Calu3 (cell line): ENCODE measurements around the gene VTCN1. TPM values are rescaled to one million over a fixed set of nuclear protein-coding genes. Genes with fewer than 3 reads are reported as not detected.

Source experiments
- BruUV-seq: library from RNA; stranded (reverse); fragments of 400-500 nt; replicated peaks from 2 replicates; lab custom pipeline; 2021; lab: Mats Ljungman, UMichigan
- CTCF ChIA-PET: fragments of 300-600 bp; sonication (Branson Sonifier 250); formaldehyde crosslinking; loops from one replicate; lab custom pipeline; 2022; ENCODE audit warnings: antibody characterized with exemption; lab: Charles Lee
- DNase-seq: peaks from one replicate; pipeline ENCODE4 v3.0.0; 2022
- H3K27ac Mint-ChIP-seq: one replicate; pipeline ENCODE4 v1.8.0; 2022; ENCODE audit warnings: mixed read lengths; ENCODE audit not compliant: unreplicated experiment
- H3K27me3 Mint-ChIP-seq: one replicate; pipeline ENCODE4 v1.8.0; 2022; ENCODE audit warnings: mixed read lengths; ENCODE audit not compliant: unreplicated experiment
- H3K36me3 Mint-ChIP-seq: one replicate; pipeline ENCODE4 v1.8.0; 2022; ENCODE audit warnings: mild to moderate bottlenecking, moderate library complexity, mixed read lengths; ENCODE audit not compliant: insufficient read depth, unreplicated experiment
- H3K4me1 Mint-ChIP-seq: one replicate; pipeline ENCODE4 v1.8.0; 2022; ENCODE audit warnings: mild to moderate bottlenecking, low read depth, mixed read lengths; ENCODE audit not compliant: unreplicated experiment
- H3K4me3 Mint-ChIP-seq: one replicate; pipeline ENCODE4 v1.8.0; 2022; ENCODE audit warnings: mild to moderate bottlenecking, low read depth, moderate library complexity, mixed read lengths; ENCODE audit not compliant: unreplicated experiment
- H3K9me3 Mint-ChIP-seq: one replicate; pipeline ENCODE4 v1.8.0; 2022; ENCODE audit warnings: low read depth, mixed read lengths; ENCODE audit not compliant: unreplicated experiment
- intact Hi-C: fragments of 100-400 bp; cut with micrococcal nuclease; formaldehyde crosslinking; loops from one replicate; pipeline ENCODE4 v1.10.0; 2022; ENCODE audit not compliant: unreplicated experiment
- total RNA-seq: library from RNA; stranded (reverse); gene quantifications from 2 replicates; pipeline ENCODE4 v1.2.3, GENCODE V29; 2022
- TF ChIP-seq, protein P1 (sequence below): fragments of 200-600 bp; IDR thresholded peaks from one replicate; pipeline ENCODE4 v1.8.0; 2022; ENCODE audit warnings: antibody characterized with exemption; ENCODE audit not compliant: unreplicated experiment

Gene VTCN1
- total RNA-seq, 1 experiment from 2014 or later, result 39.1 TPM

DNA sequence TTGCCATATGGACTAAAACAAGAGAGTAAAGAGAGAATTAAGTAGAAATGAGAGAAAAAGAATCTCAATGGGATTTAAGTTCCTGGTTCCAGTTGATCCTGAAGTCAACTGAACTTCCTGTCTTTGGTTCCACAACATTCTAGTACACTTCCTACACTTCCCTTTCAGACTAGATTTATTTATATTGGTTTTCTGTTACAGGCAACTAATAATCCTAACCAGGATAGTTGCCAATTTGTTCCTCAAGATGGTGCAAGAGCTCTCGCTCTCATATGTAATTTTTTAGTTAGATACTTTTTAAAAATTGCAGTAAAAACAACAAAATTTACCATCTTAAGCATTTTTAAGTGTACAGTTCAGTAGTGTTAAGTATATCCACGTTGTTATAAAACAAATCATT is 60.4 kb downstream of the VTCN1 start:
- no peak overlapping the region for H3K27ac Mint-ChIP-seq
- TF ChIP-seq, protein P1, sequence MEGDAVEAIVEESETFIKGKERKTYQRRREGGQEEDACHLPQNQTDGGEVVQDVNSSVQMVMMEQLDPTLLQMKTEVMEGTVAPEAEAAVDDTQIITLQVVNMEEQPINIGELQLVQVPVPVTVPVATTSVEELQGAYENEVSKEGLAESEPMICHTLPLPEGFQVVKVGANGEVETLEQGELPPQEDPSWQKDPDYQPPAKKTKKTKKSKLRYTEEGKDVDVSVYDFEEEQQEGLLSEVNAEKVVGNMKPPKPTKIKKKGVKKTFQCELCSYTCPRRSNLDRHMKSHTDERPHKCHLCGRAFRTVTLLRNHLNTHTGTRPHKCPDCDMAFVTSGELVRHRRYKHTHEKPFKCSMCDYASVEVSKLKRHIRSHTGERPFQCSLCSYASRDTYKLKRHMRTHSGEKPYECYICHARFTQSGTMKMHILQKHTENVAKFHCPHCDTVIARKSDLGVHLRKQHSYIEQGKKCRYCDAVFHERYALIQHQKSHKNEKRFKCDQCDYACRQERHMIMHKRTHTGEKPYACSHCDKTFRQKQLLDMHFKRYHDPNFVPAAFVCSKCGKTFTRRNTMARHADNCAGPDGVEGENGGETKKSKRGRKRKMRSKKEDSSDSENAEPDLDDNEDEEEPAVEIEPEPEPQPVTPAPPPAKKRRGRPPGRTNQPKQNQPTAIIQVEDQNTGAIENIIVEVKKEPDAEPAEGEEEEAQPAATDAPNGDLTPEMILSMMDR, result no peak
- intact Hi-C loops, result no loop called here
- no peak overlapping the region for H3K4me3 Mint-ChIP-seq
- peaks cover 7% of the 10 kb centered on the region for H3K36me3 Mint-ChIP-seq
- no peak for DNase-seq
- H3K9me3 Mint-ChIP-seq, result no peaks in the 10 kb centered on the region
- no TSS peak for BruUV-seq
- peaks cover 54% of the 10 kb centered on the region for H3K4me1 Mint-ChIP-seq
- CTCF ChIA-PET, result interaction anchor here (1.0 kb wide), 1 partner anchor 134 kb away, joined by 4 read pairs; no protein-coding TSS in a partner anchor
- H3K27me3 Mint-ChIP-seq, result no peaks in the 10 kb centered on the region

DNA sequence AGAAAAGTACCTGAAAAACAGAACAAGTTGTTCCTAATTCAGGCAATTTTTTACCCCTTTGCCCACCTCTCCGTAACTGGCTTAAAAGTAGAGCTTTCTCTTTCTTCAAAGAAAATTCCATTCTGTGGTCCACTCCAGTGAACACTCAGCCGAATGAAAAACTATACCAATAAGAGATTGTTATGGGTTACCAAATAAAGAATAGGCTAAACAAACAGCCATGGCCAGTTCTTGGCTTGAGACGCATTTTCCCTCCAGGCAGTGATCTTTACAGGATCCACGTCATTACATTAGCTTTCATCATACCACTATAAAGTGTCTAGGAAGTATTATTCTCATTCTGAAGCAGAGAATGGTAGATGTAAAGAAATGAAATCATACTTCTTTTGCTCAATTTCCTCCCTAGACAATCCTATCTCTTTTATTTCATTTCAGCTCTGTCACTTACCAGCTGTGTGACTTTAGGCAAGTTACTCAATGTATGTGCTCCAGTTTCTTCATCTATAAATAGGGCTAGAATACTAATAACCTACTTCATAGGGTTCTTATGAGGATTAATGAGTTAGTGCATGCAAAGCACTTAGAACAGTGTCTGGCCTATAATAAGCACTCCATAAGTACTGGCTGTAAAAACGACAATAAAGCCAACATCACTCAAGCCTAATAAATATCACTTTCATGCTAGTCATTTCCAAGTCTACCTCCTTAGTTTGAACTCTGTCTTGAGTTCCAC is 62.7 kb downstream of the VTCN1 start:
- Mint-ChIP-seq H3K27ac (peak overlapping the region; percentile 95), H3K9me3 (no peaks in the 10 kb centered on the region), H3K27me3 (no peaks in the 10 kb centered on the region), H3K36me3 (peaks cover 7% of the 10 kb centered on the region), H3K4me1 (peaks cover 54% of the 10 kb centered on the region), H3K4me3 (no peak overlapping the region)
- no peak for DNase-seq
- intact Hi-C loops, result loop anchor here (2.0 to 10.0 kb wide), 2 partner anchors 57 to 137 kb away; no protein-coding TSS in a partner anchor
- CTCF ChIA-PET, result interaction anchor here (1.3 kb wide), 1 partner anchor 137 kb away, joined by 4 read pairs; no protein-coding TSS in a partner anchor
- no TSS peak for BruUV-seq
- TF ChIP-seq, protein P1, result no peak

DNA sequence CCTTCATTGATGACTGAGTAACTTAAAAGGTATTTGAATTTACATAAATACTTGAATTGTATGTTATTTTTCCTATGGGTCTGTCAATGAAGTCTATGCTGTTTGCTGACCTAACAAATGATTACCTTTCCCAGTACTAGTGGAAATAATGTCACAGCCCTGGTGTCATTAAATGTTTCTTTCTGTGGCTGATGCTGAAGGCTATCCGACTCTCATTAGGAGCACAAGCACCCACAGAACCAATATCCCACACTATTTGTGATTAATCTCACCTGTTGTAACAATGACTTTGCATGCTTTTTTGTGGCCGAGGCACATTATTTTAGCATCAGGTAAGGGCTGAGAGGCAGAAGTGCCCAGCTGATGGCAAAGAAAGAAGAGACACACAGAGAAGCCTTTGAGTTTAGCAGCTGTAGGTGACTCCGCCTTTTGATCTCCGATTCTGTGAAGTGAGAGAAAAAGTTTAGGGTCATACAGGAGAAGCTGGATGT is 63.3 kb downstream of the VTCN1 start:
- Mint-ChIP-seq H3K9me3 (no peaks in the 10 kb centered on the region), H3K4me1 (peaks cover 54% of the 10 kb centered on the region), H3K4me3 (peak overlapping the region; percentile 59), H3K27me3 (no peaks in the 10 kb centered on the region), H3K27ac (peak overlapping the region; percentile 95), H3K36me3 (peaks cover 7% of the 10 kb centered on the region)
- no TSS peak for BruUV-seq
- TF ChIP-seq, protein P1, result no peak
- no peak for DNase-seq
- intact Hi-C loops, result loop anchor here (2.0 to 10.0 kb wide), 2 partner anchors 57 to 137 kb away; no protein-coding TSS in a partner anchor
- CTCF ChIA-PET, result interaction anchor here (1.0 to 1.3 kb wide), 2 partner anchors 63 to 138 kb away, joined by 4 to 5 read pairs; partner anchors contain the start of gene VTCN1

DNA sequence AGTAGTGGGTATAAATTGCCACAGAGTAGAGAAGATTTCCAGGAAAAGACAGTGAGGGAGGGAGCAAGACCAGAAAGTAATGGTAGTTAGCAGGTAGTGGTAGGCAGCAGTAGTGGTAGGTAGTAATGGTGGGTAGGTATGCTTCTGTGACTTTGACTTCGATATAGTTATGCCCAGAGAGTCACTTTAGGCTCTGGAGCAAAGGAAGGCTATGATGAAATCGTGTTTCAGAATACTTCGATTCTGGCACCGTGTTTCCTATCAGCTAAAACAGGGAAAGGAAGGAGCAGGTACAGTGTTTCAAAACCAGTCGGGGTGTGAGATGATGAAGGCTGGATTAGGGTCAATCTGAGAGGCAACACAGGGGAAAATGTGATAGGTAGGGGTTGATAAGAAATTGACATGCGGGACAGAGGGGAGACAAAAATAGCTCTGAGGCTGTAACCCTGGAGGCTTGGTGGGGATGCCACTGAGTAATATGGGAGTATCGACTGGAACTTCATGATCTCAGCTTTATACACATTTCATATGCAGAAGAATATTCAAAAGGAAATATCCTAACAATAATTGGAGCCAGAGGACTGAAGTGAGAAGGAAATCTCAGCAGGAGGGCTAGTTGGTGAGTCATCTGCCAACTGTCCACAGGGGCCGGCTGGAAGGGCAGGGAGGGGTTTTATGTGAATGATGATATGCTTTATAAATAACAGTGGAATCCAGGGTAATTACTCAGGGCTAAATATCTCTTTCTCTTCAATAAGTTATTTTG is 64.0 kb downstream of the VTCN1 start:
- CTCF ChIA-PET, result interaction anchor here (0.6 to 1.6 kb wide), 3 partner anchors 18 to 222 kb away, joined by 3 to 5 read pairs (median 3); partner anchors contain the start of gene VTCN1
- Mint-ChIP-seq H3K36me3 (peaks cover 7% of the 10 kb centered on the region), H3K27ac (peak overlapping the region; percentile 95), H3K4me3 (peak overlapping the region; percentile 59), H3K4me1 (peaks cover 54% of the 10 kb centered on the region), H3K27me3 (no peaks in the 10 kb centered on the region), H3K9me3 (no peaks in the 10 kb centered on the region)
- DNase-seq, result peak; percentile 63
- TF ChIP-seq, protein P1, result no peak
- intact Hi-C loops, result loop anchor here (2.0 to 10.0 kb wide), 2 partner anchors 58 to 138 kb away; no protein-coding TSS in a partner anchor
- no TSS peak for BruUV-seq
